ENCODE data around the gene MAP3K7CL.

The MAP3K7CL gene

DNA sequence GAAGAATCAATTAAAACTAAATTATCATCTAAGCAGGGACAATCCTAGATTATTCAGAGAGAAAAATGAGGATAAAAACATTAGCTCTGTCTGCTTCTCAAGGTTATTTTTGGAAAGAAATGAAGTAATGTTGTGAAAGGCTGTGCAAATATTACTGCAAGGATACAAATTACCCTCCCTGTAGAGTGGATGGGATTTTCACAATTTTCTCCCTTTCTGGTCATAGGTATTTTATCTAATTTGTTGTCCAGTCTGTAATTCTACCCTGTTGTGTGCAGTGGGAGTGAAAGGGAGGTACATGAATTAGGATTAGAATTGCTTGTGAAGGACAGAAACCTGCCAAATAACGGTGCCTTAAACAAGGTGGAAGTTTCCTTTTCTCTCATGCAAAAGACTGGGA is 54.7 kb downstream of the MAP3K7CL start:
- H3K27ac Mint-ChIP-seq = no peak overlapping the region
- no peaks in the 10 kb centered on the region for H3K36me3 Mint-ChIP-seq (ENCODE audit: low read depth)
- no peak overlapping the region for H3K4me3 Mint-ChIP-seq
- no peaks in the 10 kb centered on the region for H3K9me3 Mint-ChIP-seq
- TF ChIP-seq, protein P1, sequence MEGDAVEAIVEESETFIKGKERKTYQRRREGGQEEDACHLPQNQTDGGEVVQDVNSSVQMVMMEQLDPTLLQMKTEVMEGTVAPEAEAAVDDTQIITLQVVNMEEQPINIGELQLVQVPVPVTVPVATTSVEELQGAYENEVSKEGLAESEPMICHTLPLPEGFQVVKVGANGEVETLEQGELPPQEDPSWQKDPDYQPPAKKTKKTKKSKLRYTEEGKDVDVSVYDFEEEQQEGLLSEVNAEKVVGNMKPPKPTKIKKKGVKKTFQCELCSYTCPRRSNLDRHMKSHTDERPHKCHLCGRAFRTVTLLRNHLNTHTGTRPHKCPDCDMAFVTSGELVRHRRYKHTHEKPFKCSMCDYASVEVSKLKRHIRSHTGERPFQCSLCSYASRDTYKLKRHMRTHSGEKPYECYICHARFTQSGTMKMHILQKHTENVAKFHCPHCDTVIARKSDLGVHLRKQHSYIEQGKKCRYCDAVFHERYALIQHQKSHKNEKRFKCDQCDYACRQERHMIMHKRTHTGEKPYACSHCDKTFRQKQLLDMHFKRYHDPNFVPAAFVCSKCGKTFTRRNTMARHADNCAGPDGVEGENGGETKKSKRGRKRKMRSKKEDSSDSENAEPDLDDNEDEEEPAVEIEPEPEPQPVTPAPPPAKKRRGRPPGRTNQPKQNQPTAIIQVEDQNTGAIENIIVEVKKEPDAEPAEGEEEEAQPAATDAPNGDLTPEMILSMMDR (IDR thresholded peaks at IDR 0.05; ENCODE audit: unreplicated experiment in 3 of 3) = no peak
- H3K4me1 Mint-ChIP-seq = peaks cover 13% of the 10 kb centered on the region
- no peaks in the 10 kb centered on the region for H3K27me3 Mint-ChIP-seq (ENCODE audit: low read depth)

DNA sequence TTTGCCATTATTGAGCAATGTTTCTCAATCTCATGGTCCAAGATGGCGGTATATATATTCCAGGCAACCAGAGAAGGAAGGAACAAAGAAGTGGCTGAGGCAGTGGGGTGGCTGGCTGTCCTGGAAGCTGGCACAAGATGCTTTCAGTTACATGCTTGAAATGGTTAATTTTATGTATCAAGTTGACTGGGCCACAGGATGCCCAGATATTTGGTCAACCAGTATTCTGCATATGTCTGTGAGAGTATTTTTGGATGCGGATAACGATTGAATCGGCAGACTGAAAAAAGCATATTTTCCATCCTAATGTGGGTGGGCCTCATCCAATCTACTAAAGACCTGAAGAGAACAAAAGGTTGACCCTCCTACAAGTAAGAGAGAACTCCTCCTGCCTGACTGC is 55.2 kb downstream of the MAP3K7CL start:
- H3K27ac Mint-ChIP-seq = no peak overlapping the region
- no peaks in the 10 kb centered on the region for H3K9me3 Mint-ChIP-seq
- no peaks in the 10 kb centered on the region for H3K27me3 Mint-ChIP-seq (ENCODE audit: low read depth)
- TF ChIP-seq, protein P1 (IDR thresholded peaks at IDR 0.05; ENCODE audit: unreplicated experiment in 3 of 3) = no peak
- H3K4me3 Mint-ChIP-seq = no peak overlapping the region
- peaks cover 13% of the 10 kb centered on the region for H3K4me1 Mint-ChIP-seq
- H3K36me3 Mint-ChIP-seq (ENCODE audit: low read depth) = no peaks in the 10 kb centered on the region

DNA sequence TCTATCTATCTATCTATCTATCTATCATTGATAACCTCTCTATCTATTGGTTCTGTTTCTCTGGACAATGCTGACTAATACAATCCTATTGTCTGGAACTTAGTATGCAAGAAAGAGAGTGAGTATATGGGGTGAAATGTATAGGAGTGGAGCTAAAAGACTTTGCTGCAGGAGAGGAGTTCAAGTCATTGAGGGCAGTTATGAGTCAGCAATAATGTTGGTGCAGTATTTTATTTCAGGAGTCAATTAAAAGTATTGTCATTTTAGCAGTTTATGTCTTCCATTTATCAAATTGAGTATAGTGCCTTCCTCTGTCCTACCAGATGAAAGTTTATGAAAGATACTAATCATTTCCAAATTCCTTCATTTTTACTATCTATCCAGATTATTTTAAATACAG is 55.8 kb downstream of the MAP3K7CL start:
- Mint-ChIP-seq H3K4me3 (no peak overlapping the region), H3K9me3 (no peaks in the 10 kb centered on the region), H3K36me3 (ENCODE audit: low read depth) (no peaks in the 10 kb centered on the region), H3K27ac (no peak overlapping the region), H3K4me1 (peaks cover 13% of the 10 kb centered on the region), H3K27me3 (ENCODE audit: low read depth) (no peaks in the 10 kb centered on the region)
- TF ChIP-seq, protein P1 (IDR thresholded peaks at IDR 0.05; ENCODE audit: unreplicated experiment in 3 of 3) = no peak

DNA sequence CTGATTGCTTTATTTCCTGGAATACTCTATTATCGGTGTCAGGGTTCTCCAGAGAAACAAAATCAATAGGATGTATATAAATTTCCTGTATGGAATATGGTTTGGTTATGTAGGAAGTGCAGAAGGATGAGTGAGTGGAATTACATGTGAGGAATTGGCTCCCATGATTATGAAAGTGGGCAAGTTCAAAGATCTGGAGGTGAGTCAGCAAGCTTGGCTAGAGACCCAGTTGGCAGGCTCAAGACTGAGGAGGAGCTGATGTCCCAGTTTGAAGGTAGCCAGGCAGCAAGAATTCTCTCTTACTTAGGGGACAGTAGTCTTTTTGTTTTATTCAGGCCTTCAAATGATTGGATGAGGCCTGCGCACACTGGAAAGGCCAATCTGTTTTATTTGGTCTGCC is 57.5 kb downstream of the MAP3K7CL start:
- Mint-ChIP-seq H3K4me1 (no peaks in the 10 kb centered on the region), H3K27me3 (ENCODE audit: low read depth) (no peaks in the 10 kb centered on the region), H3K36me3 (ENCODE audit: low read depth) (no peaks in the 10 kb centered on the region), H3K4me3 (no peak overlapping the region), H3K27ac (no peak overlapping the region), H3K9me3 (no peaks in the 10 kb centered on the region)
- TF ChIP-seq, protein P1 (IDR thresholded peaks at IDR 0.05; ENCODE audit: unreplicated experiment in 3 of 3) = no peak

DNA sequence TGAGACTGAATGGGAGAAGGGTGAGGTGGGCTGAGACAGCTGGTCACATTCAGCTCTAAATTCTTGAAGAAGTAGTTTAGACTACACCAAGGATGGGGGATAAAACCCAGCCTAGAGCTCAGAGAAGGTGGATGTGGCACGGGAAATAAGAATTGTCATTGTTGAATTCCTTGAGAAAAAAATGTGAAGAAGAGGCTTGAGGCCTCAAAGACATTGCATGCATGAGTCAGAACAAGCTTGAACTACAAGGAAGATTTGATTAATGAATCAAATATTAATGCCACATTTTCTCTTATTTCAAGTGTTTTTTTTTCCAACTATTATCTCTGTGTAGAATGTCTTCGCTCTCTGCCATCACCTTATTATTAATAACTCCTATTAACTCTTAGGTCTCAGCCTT is 58.9 kb downstream of the MAP3K7CL start:
- H3K9me3 Mint-ChIP-seq = no peaks in the 10 kb centered on the region
- no peaks in the 10 kb centered on the region for H3K4me1 Mint-ChIP-seq
- H3K4me3 Mint-ChIP-seq = no peak overlapping the region
- TF ChIP-seq, protein P1 (IDR thresholded peaks at IDR 0.05; ENCODE audit: unreplicated experiment in 3 of 3) = no peak
- no peak overlapping the region for H3K27ac Mint-ChIP-seq
- no peaks in the 10 kb centered on the region for H3K36me3 Mint-ChIP-seq (ENCODE audit: low read depth)
- H3K27me3 Mint-ChIP-seq (ENCODE audit: low read depth) = no peaks in the 10 kb centered on the region

DNA sequence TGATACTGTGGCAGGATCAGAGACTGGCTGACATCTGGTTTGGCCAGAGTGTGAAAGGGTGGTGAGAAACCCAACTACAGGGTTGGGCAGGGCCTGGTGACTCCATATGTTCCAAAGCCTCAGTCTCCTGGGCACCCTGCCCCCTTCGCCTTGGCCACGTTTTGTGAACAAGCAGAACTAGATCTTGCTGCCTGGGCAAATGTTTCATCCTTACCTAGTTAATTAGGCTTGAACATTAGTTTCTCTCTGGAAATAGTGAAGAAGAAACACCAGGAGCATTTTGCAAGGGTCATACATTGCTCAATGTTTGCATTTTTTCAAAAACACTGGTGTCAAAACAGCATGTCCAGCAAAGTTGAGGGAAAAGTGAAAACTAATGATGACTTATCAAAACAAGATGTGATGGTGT is 60.5 kb downstream of the MAP3K7CL start:
- TF ChIP-seq, protein P1 (IDR thresholded peaks at IDR 0.05; ENCODE audit: unreplicated experiment in 3 of 3) = no peak
- H3K36me3 Mint-ChIP-seq (ENCODE audit: low read depth) = no peaks in the 10 kb centered on the region
- H3K27me3 Mint-ChIP-seq (ENCODE audit: low read depth) = no peaks in the 10 kb centered on the region
- no peak overlapping the region for H3K27ac Mint-ChIP-seq
- H3K9me3 Mint-ChIP-seq = no peaks in the 10 kb centered on the region
- no peaks in the 10 kb centered on the region for H3K4me1 Mint-ChIP-seq
- H3K4me3 Mint-ChIP-seq = no peak overlapping the region
